ENCODE results near the gene NDE1.

DNA sequence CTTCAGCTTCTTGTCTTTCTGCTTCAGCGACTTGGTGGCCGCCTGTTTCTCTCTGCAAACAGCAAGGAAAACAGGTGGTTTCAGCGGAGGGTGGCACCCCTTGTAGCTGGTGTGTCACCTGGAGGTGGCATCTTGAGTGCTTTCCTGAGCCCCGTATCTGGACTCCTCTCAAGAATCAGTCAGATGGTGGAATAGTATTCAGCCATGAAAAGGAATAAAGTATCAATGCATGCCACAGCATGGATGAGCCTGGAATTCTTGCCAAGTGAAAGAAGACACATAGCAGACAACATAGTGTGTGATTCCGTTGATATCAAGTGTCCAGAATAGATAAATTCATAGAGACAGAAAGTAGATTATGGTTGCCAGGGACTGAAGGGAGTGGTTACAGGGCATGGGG, 65.2 kb downstream of the NDE1 start:
- TF ChIP-seq, protein P1, sequence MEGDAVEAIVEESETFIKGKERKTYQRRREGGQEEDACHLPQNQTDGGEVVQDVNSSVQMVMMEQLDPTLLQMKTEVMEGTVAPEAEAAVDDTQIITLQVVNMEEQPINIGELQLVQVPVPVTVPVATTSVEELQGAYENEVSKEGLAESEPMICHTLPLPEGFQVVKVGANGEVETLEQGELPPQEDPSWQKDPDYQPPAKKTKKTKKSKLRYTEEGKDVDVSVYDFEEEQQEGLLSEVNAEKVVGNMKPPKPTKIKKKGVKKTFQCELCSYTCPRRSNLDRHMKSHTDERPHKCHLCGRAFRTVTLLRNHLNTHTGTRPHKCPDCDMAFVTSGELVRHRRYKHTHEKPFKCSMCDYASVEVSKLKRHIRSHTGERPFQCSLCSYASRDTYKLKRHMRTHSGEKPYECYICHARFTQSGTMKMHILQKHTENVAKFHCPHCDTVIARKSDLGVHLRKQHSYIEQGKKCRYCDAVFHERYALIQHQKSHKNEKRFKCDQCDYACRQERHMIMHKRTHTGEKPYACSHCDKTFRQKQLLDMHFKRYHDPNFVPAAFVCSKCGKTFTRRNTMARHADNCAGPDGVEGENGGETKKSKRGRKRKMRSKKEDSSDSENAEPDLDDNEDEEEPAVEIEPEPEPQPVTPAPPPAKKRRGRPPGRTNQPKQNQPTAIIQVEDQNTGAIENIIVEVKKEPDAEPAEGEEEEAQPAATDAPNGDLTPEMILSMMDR (IDR thresholded peaks at IDR 0.05; ENCODE audit: insufficient read depth, low read depth, low read length): no peak
- TF ChIP-seq EZH2 (IDR thresholded peaks at IDR 0.05; ENCODE audit: insufficient read depth, low read length): no peak
